Right lung (tissue), 5 donors: ENCODE measurements around the gene NUP210L. TPM values are rescaled to one million over a fixed set of nuclear protein-coding genes. Genes with fewer than 3 reads are reported as not detected.
"Not testable (repeated sequence)": the region's sequence is repeated elsewhere in the genome, so short reads cannot be mapped to it uniquely, and the experiment has no call there.

ENCODE experiments used
- DNase-seq, 2 donors: peaks; one replicate each; pipeline ENCODE4 v3.0.0-alpha.2; 2013
- polyA plus RNA-seq, 5 donors: library from polyadenylated mRNA; unstranded; fragments of 120-200 nt; gene quantifications; one replicate each; pipeline versions ENCODE4 v1.2.1 to v1.2.3, GENCODE V29; 2013; ENCODE audit warnings: inconsistent platforms in 1 of 5, low replicate concordance in 1 of 5; ENCODE audit not compliant: insufficient read length in 5 of 5, insufficient read depth in 1 of 5

The NUP210L gene
- polyA plus RNA-seq, 5 donors, result 0.09 to 0.18 (median 0.14) TPM

DNA sequence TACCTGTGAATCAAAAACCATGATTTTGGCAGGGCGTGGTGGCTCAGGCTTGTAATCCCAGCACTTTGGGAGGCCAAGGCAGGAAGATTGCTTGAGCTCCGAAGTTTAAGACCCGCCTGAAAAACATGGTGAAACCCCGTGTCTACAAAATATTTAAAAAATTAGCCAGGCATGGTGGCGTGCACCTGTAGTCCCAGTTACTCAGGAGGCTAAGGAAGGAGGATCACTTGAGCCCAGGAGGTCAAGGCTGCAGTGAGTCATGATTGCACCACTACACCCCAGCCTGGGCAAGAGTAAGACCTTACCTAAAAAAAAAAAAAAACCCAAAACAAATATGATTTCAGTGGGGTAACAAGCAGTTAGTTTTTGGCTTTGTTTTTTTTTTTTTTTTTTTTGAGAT, 54.7 kb downstream of the NUP210L start:
- not testable (repeated sequence) for DNase-seq

DNA sequence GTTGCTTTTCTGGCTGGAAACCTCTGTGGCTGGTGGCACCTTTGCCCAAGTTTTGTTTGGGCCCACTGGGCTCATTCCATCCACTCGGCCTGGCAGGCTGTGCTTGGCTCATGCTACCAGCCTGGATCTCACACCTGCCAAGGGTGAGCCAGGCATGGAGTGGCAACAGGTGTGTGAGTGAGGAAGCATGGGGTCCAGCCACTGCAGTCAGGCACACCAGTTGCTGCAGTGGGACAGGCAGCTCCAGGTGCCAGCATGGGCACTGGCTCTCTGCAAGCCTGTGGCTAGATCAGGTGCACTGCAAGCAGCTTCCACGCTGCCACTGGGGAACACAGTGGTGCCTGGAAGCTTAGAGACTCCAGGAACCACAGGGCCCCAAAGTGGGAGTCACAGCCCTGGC, 57.0 kb downstream of the NUP210L start:
- no peak for DNase-seq

DNA sequence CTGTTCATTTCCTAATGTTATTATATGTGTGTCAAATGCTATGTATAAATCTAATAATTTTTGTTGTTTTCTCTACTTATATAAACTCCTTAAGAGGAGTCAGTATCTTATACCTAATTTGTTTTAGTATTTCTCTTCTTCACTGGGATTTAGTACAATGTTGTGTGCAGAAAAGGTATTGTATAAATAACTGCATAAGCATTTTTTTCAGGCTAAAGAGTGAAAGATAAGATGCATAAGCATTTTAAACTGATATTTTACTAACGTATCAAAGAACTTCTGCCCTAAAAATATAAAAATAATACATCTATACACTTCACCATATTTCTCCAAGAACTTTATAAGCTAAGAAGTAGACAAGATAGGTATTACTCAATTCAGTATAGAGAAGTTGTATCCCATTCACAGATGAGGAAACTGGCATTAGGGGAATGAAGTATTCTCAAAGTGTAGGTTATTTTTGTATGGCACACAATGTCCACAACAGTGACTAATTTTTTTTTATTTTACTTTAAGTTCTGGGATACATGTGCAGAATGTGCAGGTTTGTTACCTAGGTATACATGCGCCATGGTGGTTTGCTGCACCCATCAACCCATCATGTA, 59.3 kb downstream of the NUP210L start:
- DNase-seq, result no peak

DNA sequence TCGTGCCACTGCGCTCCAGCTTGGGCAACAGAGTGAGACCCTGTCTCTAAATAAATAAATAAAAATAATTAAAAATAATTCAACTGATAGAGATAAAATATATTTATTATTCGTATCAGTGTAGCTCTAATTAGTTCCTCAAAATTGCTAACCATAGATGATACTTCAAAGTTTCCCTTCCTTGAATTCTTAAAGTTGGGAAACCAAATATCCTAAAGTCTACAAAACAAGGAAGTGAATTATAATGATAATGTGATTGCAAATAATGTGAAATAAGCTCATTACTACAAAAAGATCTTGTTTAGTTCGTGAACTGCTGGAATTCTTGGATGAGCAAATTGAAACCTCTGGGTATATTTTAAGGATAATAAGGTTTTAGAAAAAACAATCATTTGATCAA, 60.5 kb downstream of the NUP210L start:
- no peak for DNase-seq

DNA sequence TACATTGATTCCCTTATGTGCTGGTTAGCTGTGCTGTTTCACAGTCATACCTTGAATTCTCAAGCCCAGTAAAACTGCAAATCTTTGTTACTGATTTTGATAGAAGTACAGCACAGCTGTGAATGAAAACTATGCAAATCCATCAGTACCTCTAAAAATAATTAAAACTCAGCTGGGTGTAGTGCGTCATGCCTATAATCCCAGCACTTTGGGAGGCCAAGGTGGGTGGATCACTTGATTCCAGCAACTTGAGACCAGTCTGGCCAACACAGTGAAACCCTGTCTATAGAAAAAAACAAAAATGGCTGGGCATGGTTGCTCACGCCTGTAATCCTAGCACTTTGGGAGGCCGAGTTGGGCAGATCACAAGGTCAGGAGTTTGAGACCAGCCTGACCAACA, 61.2 kb downstream of the NUP210L start:
- no peak for DNase-seq

DNA sequence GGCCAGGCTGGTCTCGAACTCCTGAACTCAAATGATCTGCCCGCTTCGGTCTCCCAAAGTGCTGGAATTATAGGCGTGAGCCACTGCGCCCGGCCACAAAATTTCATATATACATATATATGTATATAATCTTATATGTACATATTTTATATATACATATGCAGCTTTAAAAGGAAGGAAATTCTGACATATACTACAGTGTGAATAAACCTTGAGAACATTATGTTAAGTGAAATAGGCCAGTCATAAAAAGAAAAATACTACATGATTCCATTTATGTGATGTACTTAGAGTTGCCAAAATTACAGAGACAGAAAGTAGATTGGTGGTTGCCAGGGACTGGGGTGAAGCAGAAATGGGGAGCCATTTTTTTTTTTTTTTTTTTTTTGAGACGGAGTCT, 63.2 kb downstream of the NUP210L start:
- no peak for DNase-seq

DNA sequence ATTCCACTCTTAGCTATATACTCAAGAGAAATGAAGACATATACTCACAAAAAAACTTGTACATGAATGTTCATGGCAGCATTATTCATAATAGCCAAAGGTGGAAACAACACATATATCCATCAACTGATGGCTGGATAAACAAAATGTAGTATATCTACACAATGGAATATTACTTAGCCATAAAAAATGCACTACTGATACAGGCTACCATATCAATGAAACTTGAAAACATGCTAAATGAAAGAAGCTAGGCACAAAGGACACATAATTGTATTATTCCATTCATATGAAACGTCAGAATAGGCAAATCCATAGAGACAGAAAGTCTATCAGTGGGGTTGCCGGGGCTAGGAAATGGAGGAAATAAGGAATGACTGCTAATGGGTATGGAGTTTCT, 67.3 kb downstream of the NUP210L start:
- no peak for DNase-seq

- DNase-seq, result not testable (repeated sequence)
Observed at GRCh38 chr1:154083057-154083456, 71.8 kb downstream of the NUP210L start.

DNA sequence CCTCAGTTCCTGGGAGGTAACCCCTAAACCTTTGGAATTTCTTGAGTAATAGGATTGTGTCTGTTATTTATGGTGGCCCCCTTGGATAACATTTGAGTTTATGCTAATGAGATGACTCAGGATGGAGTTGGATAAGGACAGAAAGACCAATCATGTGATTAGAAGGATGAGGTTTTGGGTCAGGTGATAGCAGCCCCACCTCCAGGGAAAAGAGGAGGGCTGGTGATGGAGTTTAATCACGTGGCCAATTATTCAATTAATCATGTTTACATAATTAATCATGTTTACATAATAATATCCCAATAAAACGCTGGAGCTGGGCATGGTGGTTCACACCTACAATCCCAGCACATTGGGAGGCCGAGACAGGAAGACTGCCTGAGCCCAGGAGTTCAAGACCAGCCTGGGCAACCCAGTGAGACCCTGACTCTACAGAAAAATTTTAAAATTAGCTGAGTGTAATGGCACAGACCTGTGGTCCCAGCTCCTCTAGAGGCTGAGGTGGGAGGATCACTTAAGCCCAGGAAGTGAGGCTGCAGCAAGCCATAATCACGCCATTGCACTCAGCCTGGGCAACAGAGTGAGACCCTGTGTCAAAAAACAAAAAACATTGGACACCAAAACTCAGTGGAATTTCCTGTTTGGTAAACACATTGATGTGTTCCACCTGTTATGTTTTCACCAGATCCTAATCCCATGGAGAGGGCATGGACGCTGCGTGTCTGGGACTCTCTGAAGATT, 73.3 kb downstream of the NUP210L start:
- no peak for DNase-seq

DNA sequence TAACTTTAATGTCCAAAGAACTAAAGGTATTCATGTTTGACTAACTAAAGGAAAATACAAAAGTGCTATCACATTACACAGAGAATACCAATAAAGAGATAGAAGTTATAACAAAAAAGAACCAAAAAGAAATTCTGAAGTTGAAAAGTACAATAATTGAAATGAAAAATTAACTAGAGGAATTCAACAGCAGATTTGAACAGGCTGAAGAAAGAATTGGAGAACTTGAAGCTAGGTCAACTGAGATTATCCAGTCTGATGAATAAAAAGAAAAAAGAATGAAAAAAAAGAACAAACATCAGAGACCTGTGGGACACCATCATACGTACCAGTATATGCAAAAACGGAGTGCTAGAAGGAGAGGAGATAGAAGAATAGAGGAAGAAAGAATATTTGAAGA, 78.5 kb downstream of the NUP210L start:
- no peak for DNase-seq

GRCh38 chr1:154075746-154076145, 79.1 kb downstream of the NUP210L start:
- DNase-seq, result no peak

GRCh38 chr1:154062309-154062708, 92.6 kb downstream of the NUP210L start:
- no peak for DNase-seq

GRCh38 chr1:154047436-154047835, 107.4 kb downstream of the NUP210L start:
- not testable (repeated sequence) for DNase-seq

DNA sequence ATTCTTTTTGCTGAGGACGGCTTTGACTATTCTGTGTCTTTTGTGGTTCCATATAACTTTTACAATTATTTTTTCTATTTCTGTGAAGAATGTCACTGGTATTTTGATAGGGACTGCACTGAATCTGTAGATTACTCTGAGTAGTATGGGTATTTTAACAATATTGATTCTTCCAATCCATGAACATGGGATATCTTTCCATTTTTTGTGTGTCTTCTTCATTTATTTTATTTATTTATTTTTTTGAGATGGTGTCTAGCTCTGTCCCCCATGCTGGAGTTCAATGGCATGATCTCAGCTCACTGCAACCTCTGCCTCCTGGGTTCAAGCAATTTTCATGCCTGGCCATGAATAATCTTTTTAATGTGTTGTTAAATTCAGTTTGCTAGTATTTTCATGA, 121.2 kb downstream of the NUP210L start:
- DNase-seq, result not testable (repeated sequence)

DNA sequence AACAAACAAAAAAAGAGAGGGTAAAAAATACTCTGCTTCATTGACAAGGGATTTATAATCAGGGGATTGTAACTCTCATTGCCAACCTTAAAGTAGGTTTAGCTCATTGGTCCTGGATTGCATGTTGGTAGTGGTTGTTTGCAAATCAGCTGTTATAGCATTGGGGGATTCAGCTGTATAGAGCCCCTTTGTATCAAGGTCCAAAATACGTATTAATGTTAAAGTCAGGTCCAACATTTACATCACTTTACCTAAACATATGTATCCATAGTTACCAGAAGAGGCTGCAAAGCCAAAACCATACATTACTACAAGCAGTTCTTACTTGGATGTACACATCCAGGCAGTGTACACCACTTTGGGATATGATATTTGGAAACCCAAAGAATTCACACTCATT, 134.9 kb downstream of the NUP210L start:
- DNase-seq, result no peak

DNA sequence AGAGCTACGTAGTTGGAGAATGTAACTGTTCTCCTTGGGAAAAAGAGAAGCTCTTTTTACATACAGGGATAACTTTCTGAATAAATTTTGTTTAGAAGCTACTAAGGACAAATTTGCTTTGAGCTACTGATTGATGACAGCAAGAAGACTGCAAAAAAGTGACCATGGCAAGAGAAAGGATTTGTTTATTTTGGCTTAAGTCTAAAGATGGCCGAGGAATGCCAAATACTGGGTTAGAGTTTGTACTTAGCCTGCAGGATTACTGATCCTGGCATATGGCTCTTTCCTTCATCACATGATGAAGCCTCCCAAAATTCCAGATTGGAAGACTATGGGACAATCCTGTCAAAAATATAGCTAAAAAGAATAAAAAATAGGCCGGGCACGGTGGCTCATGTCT, 135.6 kb downstream of the NUP210L start:
- no peak for DNase-seq

DNA sequence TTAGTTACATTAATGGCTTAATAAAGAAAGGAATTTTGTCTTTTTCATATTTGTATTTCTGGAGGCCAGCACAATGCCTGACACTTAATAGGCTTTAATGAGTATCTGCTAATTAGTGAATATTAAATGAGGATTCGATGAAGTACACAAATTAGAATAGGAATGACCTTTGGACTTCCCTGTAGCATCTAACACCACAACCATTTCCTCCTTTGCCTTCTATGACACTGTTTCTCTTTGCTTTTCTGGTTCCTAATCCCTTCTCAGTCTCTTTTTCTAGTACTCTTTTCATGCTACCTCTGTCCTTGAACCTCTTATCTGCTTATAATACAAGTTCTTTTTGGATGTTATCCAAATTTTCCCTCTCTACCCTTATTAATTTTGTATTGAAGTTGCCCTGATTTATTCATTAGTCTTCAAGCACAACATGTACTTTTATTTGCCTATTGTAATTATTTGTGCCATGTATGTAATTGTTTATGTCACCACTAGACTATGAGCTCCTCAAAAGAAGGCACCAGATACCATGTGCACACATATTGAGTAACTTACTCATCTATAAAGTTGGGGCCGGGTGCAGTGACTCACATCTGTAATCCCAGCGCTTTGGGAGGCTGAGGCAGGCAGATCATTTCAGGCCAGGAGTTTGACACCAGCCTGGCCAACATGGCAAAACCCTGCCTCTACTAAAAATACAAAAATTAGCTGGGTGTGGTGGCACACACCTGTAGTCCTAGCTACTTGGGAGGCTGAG, 140.5 kb downstream of the NUP210L start:
- no peak for DNase-seq

- not testable (repeated sequence) for DNase-seq
Observed at GRCh38 chr1:154012543-154012942, 142.3 kb downstream of the NUP210L start.

DNA sequence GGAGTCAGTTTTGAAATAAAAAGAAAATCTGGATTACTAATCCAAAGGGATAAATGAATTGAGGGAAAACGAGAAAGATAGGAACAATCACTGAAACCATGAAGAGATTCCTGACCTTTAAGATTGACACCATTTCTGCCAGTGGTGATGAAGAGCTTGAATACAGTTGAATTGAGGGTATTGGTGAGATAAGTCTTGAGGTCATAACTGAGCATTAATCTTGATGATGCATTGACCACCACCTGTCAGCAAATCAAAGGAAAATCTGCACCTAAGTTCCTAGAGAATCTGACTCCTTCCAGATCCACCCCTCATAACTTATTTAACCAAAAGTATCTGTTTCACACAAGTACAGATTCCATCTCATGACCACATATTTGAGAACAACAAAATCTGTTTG, 142.7 kb downstream of the NUP210L start:
- DNase-seq, result no peak

DNA sequence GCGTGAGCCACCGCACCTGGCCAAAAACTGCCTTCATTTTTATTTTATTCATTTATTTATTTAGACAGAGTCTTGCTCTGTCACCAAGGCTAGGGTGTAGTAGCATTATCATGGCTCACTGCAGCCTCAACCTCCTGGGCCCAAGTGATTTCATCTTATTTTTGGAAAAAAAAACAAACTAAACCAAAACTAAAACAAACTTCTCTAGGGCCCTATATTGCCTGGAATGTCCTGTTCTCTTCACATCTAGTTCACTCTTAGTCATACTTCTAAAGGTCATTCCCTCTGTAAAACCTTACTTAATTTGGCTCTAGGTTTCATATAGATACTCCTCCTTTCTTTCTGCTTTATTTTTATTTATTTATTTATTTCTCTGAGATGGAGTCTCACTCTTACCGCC, 148.7 kb downstream of the NUP210L start:
- DNase-seq, result no peak

DNA sequence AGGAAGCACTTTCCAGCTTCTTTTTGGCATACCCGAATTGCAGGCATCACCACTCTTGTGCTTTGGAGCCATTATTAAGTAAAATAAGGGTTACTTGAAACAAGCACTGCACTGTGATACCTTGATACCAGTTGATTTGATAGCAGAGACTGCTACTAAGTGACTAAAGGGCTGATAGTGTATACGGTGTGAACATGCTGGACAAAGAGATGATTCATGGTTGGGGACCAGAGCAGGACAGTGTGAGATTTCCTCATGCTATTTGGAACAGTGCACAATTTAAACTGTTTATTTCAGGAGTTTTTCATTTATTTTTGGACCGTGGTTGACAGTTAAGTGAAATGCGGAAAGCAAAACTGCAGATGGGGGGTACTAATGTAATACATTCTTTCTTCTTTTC, 154.5 kb downstream of the NUP210L start:
- DNase-seq, result no peak

- DNase-seq, result not testable (repeated sequence)
Observed at GRCh38 chr1:153996882-153997281, 158.0 kb downstream of the NUP210L start.

- no peak for DNase-seq
Observed at GRCh38 chr1:153995640-153996039, 159.2 kb downstream of the NUP210L start.
